HepG2 (cell line): ENCODE data around the gene MTHFS. TPM values are rescaled to one million over a fixed set of nuclear protein-coding genes. Genes with fewer than 3 reads are reported as not detected.

ENCODE experiments used
- ATAC-seq: fragments of 200-7000 bp; cut with Tn5 transposase; 3 replicates; pipeline ENCODE4 v1.9.1; 2020; ENCODE audit warnings: mild to moderate bottlenecking, moderate library complexity
- BruUV-seq: library from RNA; stranded (reverse); fragments of 400-500 nt; replicated peaks from 2 replicates; lab custom pipeline; 2021; lab: Mats Ljungman, UMichigan
- CTCF ChIA-PET: fragments of 300-600 bp; formaldehyde crosslinking; extraction: SDS; loops from one replicate; lab custom pipeline; 2021; ENCODE audit warnings: low total read pairs, inconsistent platforms, low intra/inter-chr PET ratio; lab: Yijun Ruan, JAX
- POLR2A ChIA-PET: fragments of 350-600 bp; sonication (Branson Sonifier 250); formaldehyde crosslinking; loops from one replicate; lab custom pipeline; 2020; ENCODE audit warnings: antibody characterized with exemption, inconsistent platforms; lab: Yijun Ruan, JAX
- DNase-seq: peaks from one replicate; pipeline ENCODE4 v3.0.0-alpha.2; 2015; ENCODE audit warnings: low spot score
- FAIRE-seq: peaks from 3 replicates; lab custom pipeline; 2011; peaks lifted over from hg19 to GRCh38; lab: Jason Lieb, UNC
- H2AFZ ChIP-seq: one replicate; pipeline ENCODE4 v1.6.1; 2011; ENCODE audit warnings: low read length, inconsistent platforms
- H3K27ac ChIP-seq: fragments of 300-600 bp; 3 replicates; pipeline ENCODE4 v1.8.0; 2011; ENCODE audit warnings: mixed run types, mild to moderate bottlenecking, mixed read lengths, low read length, inconsistent platforms; ENCODE audit not compliant: insufficient read depth; ENCODE audit errors: extremely low read length
- H3K27me3 ChIP-seq, 2 experiments: fragments of 200-600 bp in 1 of 2; 2 replicates in 1 of 2; 3 replicates in 1 of 2; pipeline versions ENCODE4 v1.6.0 to v1.8.0; 2011; ENCODE audit warnings: low read length in 2 of 2, mild to moderate bottlenecking in 2 of 2, moderate library complexity in 2 of 2, inconsistent platforms in 1 of 2; ENCODE audit not compliant: insufficient read depth in 2 of 2, control insufficient read depth in 1 of 2
- H3K36me3 ChIP-seq, 2 experiments: fragments of 200-600 bp in 1 of 2; replicated peaks in 1 of 2; 2 replicates in 1 of 2; 3 replicates in 1 of 2; pipeline versions ENCODE4 v1.5.1 to v1.8.0; 2011; ENCODE audit warnings: low read length in 2 of 2, inconsistent platforms in 1 of 2; ENCODE audit not compliant: insufficient read depth in 2 of 2, control insufficient read depth in 1 of 2
- H3K4me1 ChIP-seq: 2 replicates; pipeline ENCODE4 v1.5.1; 2012; ENCODE audit warnings: low read length, inconsistent platforms; ENCODE audit not compliant: insufficient read depth
- H3K4me2 ChIP-seq: 2 replicates; pipeline ENCODE4 v1.6.0; 2011; ENCODE audit warnings: low read depth, low read length, inconsistent platforms
- H3K4me3 ChIP-seq, 3 experiments: fragments of 200-600 bp in 1 of 3; sonication (generic), shearing (Covaris generic) in 1 of 3; replicated peaks in 1 of 3; 2 replicates each; pipeline ENCODE4 v1.5.1; 2011 to 2016; ENCODE audit warnings: low read length in 3 of 3, inconsistent platforms in 2 of 3, low read depth in 2 of 3, mild to moderate bottlenecking in 2 of 3, control low read depth in 1 of 3, mixed read lengths in 1 of 3; ENCODE audit not compliant: insufficient read depth in 1 of 3
- H3K79me2 ChIP-seq: one replicate; pipeline ENCODE4 v1.6.1; 2011; ENCODE audit warnings: low read length, inconsistent platforms; ENCODE audit not compliant: insufficient read depth
- H3K9ac ChIP-seq: 2 replicates; pipeline ENCODE4 v1.6.0; 2011; ENCODE audit warnings: mild to moderate bottlenecking, low read depth, low read length, inconsistent platforms; ENCODE audit not compliant: insufficient read depth
- H3K9me3 ChIP-seq: 2 replicates; pipeline ENCODE4 v1.5.1; 2012; ENCODE audit warnings: mild to moderate bottlenecking, low read length
- H4K20me1 ChIP-seq: 2 replicates; pipeline ENCODE4 v1.6.0; 2011; ENCODE audit warnings: inconsistent platforms, mild to moderate bottlenecking, low read length, moderate library complexity; ENCODE audit not compliant: insufficient read depth
- AGO1 ChIP-seq: fragments of 200-400 bp; formaldehyde crosslinking; IDR thresholded peaks from 2 replicates; pipeline ENCODE4 v1.6.1; 2017; ENCODE audit warnings: mild to moderate bottlenecking, low read depth, low read length, moderate library complexity; ENCODE audit not compliant: poor library complexity, severe bottlenecking
- AHDC1 ChIP-seq: sonication (generic); formaldehyde crosslinking; IDR thresholded peaks from 2 replicates; pipeline ENCODE4 v1.5.1; 2020; ENCODE audit warnings: mild to moderate bottlenecking, missing genetic modification reagents, borderline replicate concordance
- GATAD2A ChIP-seq: IDR thresholded peaks from 2 replicates; pipeline ENCODE4 v1.6.1; 2016
- NBN ChIP-seq: fragments of 450-650 bp; conservative IDR thresholded peaks from 2 replicates; pipeline ENCODE4 v1.6.1; 2017
- PHF20 ChIP-seq: sonication (generic); formaldehyde crosslinking; IDR thresholded peaks from 2 replicates; pipeline ENCODE4 v1.5.0; 2020; ENCODE audit warnings: mild to moderate bottlenecking, missing genetic modification reagents
- SAP130 ChIP-seq: IDR thresholded peaks from 2 replicates; pipeline ENCODE4 v1.6.1; 2016; ENCODE audit warnings: low read depth
- SOX13 ChIP-seq, 3 experiments: fragments of 450-650 bp in 1 of 3; sonication (generic) in 1 of 3; formaldehyde crosslinking in 1 of 3; IDR thresholded peaks in 2 of 3; conservative IDR thresholded peaks in 1 of 3; 2 replicates each; pipeline versions ENCODE4 v1.5.0 to v1.6.1; 2016 to 2020; ENCODE audit warnings: antibody characterized with exemption in 1 of 3, mild to moderate bottlenecking in 1 of 3, missing compliant biosample characterization in 1 of 3, missing genetic modification reagents in 1 of 3, moderate library complexity in 1 of 3
- TBL1XR1 ChIP-seq: fragments of 150-350 bp; IDR thresholded peaks from 2 replicates; pipeline ENCODE4 v1.6.1; 2014; ENCODE audit warnings: borderline replicate concordance, low read length; ENCODE audit not compliant: partially characterized antibody
- ZNF10 ChIP-seq: sonication (generic); formaldehyde crosslinking; IDR thresholded peaks from 2 replicates; pipeline ENCODE4 v1.4.0; 2020; ENCODE audit warnings: mild to moderate bottlenecking, low read depth, missing genetic modification reagents, borderline replicate concordance
- ZNF749 ChIP-seq: sonication (generic); formaldehyde crosslinking; IDR thresholded peaks from 2 replicates; pipeline ENCODE4 v1.8.0; 2022; ENCODE audit warnings: mild to moderate bottlenecking, missing genetic modification reagents, moderate library complexity, borderline replicate concordance
- WGBS: methylation state at CpG from one replicate; pipeline ENCODE4 v1.1.6; 2017; ENCODE audit warnings: low lambda C conversion rate; 5-methylcytosine and 5-hydroxymethylcytosine counted together
- in situ Hi-C: cut with HindIII; loops from 2 replicates; pipeline ENCODE4 v1.10.0; 2017; ENCODE audit warnings: low pct_unique_long_range_greater_than_20kb; ENCODE audit not compliant: extremely low pct_ligation_motif_present
- intact Hi-C: fragments of 100-400 bp; cut with micrococcal nuclease; formaldehyde crosslinking; loops from one replicate; pipeline ENCODE4 v1.10.0; 2022; ENCODE audit not compliant: unreplicated experiment
- polyA plus RNA-seq, 8 experiments: library from polyadenylated mRNA; depleted of rRNA in 3 of 8; stranded (reverse) in 7 of 8; unstranded in 1 of 8; fragments of >200 nt; fragmentation: Illumina TruSeq in 4 of 8; extraction: Trizol in 4 of 8; gene quantifications; 2 replicates each; pipeline versions ENCODE4 v1.2.1 to v1.2.3, GENCODE V29; 2011 to 2016; ENCODE audit warnings: low read depth in 4 of 8, missing spikeins in 1 of 8, mixed read lengths in 1 of 8; ENCODE audit not compliant: insufficient read depth in 1 of 8
- total RNA-seq, 5 experiments: library from RNA; depleted of rRNA; stranded (reverse); fragments of >200 nt; fragmentation: Illumina TruSeq; extraction: Trizol; gene quantifications; 2 replicates each; pipeline ENCODE4 v1.2.3, GENCODE V29; 2016; ENCODE audit warnings: low read depth in 1 of 5
- TF ChIP-seq, protein P1 (sequence below): sonication (generic); formaldehyde crosslinking; IDR thresholded peaks from 2 replicates; pipeline ENCODE4 v1.4.0; 2020; ENCODE audit warnings: low read depth, mild to moderate bottlenecking, missing genetic modification reagents
- TF ChIP-seq, protein P2 (sequence below): IDR thresholded peaks from 2 replicates; pipeline ENCODE4 v1.6.1; 2016

The MTHFS gene
- total and polyA plus RNA-seq, 2 of the 13 experiments (the other 11 are each of a cell fraction or from before 2014, with no cell fraction given) = 37.0 to 49.7 TPM

- TF ChIP-seq AHDC1 (CRISPR knock-in tag) (peak; percentile 34; the same call in 1 of the 2 replicates), GATAD2A (CRISPR knock-in tag) (peak; percentile 20; the same call in 1 of the 2 replicates), SAP130 (CRISPR knock-in tag) (0 out of 2 replicates have a peak, but pooled peaks have one; percentile 25), NBN (no peak)
These were observed 15.1 kb downstream of the MTHFS start (continued) for GRCh38 chr15:79881668-79882067.

- no peak for FAIRE-seq
- intact Hi-C loops (loop anchor here (10.0 kb wide), 1 partner anchor 274 kb away; the partner anchor contains the start of gene FAH), in situ Hi-C loops (loop anchor here (25.0 kb wide), 1 partner anchor 281 kb away; the partner anchor contains the start of gene FAH)
- BruUV-seq = no TSS peak
- WGBS = 81% methylated on average over 2 of the region's 2 CpGs
- Histone ChIP-seq H2AFZ (no peak overlapping the region), H3K9me3 (peaks cover 26% of the 10 kb centered on the region), H3K4me3 (no peak overlapping the region), H4K20me1 (no peaks in the 10 kb centered on the region), H3K4me1 (peaks cover 52% of the 10 kb centered on the region), H3K79me2 (peaks cover 11% of the 10 kb centered on the region), H3K9ac (no peak overlapping the region), H3K27ac (peak overlapping the region; percentile 33), H3K36me3 (peaks cover 9 to 48% of the 10 kb centered on the region in 2 experiments), H3K27me3 (no peaks in the 10 kb centered on the region), H3K4me2 (no peak overlapping the region)
- ATAC-seq = no peak
- no peak for DNase-seq
- ChIA-PET POLR2A (no interaction called here), CTCF (no interaction called here)
- no peak for TF ChIP-seq TBL1XR1
- TF ChIP-seq, protein P1, sequence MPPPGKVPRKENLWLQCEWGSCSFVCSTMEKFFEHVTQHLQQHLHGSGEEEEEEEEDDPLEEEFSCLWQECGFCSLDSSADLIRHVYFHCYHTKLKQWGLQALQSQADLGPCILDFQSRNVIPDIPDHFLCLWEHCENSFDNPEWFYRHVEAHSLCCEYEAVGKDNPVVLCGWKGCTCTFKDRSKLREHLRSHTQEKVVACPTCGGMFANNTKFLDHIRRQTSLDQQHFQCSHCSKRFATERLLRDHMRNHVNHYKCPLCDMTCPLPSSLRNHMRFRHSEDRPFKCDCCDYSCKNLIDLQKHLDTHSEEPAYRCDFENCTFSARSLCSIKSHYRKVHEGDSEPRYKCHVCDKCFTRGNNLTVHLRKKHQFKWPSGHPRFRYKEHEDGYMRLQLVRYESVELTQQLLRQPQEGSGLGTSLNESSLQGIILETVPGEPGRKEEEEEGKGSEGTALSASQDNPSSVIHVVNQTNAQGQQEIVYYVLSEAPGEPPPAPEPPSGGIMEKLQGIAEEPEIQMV (CRISPR knock-in tag) = no peak
- no peak for TF ChIP-seq PHF20 (CRISPR knock-in tag)
- no peak for TF ChIP-seq SOX13 (IDR thresholded peaks at IDR 0.05)
- TF ChIP-seq SOX13 (CRISPR knock-in tag; conservative IDR thresholded peaks at IDR 0.05 in 1 of 2, IDR thresholded peaks at IDR 0.05 in 1 of 2) = no peak
- TF ChIP-seq AGO1 = no peak
- TF ChIP-seq ZNF10 (CRISPR knock-in tag) = no peak
- no peak for TF ChIP-seq ZNF749 (CRISPR knock-in tag)
- TF ChIP-seq, protein P2, sequence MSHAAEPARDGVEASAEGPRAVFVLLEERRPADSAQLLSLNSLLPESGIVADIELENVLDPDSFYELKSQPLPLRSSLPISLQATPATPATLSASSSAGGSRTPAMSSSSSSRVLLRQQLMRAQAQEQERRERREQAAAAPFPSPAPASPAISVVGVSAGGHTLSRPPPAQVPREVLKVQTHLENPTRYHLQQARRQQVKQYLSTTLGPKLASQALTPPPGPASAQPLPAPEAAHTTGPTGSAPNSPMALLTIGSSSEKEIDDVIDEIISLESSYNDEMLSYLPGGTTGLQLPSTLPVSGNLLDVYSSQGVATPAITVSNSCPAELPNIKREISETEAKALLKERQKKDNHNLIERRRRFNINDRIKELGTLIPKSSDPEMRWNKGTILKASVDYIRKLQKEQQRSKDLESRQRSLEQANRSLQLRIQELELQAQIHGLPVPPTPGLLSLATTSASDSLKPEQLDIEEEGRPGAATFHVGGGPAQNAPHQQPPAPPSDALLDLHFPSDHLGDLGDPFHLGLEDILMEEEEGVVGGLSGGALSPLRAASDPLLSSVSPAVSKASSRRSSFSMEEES (CRISPR knock-in tag) = no peak
These were observed 15.6 kb downstream of the MTHFS start for GRCh38 chr15:79881254-79881653.
